HepG2 (cell line): Measurements from ENCODE around the gene MXD1. TPM values are rescaled to one million over a fixed set of nuclear protein-coding genes. Genes with fewer than 3 reads are reported as not detected.

Experiments
- ATF4 ChIP-seq, 2 experiments: fragments of 450-650 bp in 1 of 2; sonication (generic) in 1 of 2; formaldehyde crosslinking; IDR thresholded peaks; 2 replicates each; pipeline versions ENCODE4 v1.5.0 to v1.8.0; 2020 to 2022; ENCODE audit warnings: mild to moderate bottlenecking in 1 of 2, missing genetic modification reagents in 1 of 2
- BRF2 ChIP-seq: sonication (generic); formaldehyde crosslinking; IDR thresholded peaks from 2 replicates; pipeline ENCODE4 v1.8.1; 2022; ENCODE audit warnings: mild to moderate bottlenecking, missing genetic modification reagents
- CREM ChIP-seq, 2 experiments: sonication (generic) in 1 of 2; formaldehyde crosslinking in 1 of 2; IDR thresholded peaks; 2 replicates each; pipeline versions ENCODE4 v1.4.0 to v1.6.1; 2016 to 2020; ENCODE audit warnings: antibody characterized with exemption in 1 of 2, mild to moderate bottlenecking in 1 of 2, missing genetic modification reagents in 1 of 2
- DBP ChIP-seq: sonication (generic); formaldehyde crosslinking; IDR thresholded peaks from 2 replicates; pipeline ENCODE4 v1.4.0; 2020; ENCODE audit warnings: missing genetic modification reagents; ENCODE audit errors: not compliant biosample characterization
- HDAC2 ChIP-seq: sonication (generic); formaldehyde crosslinking; IDR thresholded peaks from 2 replicates; pipeline ENCODE4 v1.4.0; 2020; ENCODE audit warnings: missing genetic modification reagents
- IRF1 ChIP-seq: sonication (generic); formaldehyde crosslinking; IDR thresholded peaks from 2 replicates; pipeline ENCODE4 v1.4.0; 2020; ENCODE audit warnings: low read depth, mild to moderate bottlenecking, missing genetic modification reagents
- KMT2B ChIP-seq: IDR thresholded peaks from 2 replicates; pipeline ENCODE4 v1.6.1; 2016; ENCODE audit warnings: missing genetic modification reagents, missing compliant biosample characterization
- NBN ChIP-seq: fragments of 450-650 bp; conservative IDR thresholded peaks from 2 replicates; pipeline ENCODE4 v1.6.1; 2017
- NR2F2 ChIP-seq: IDR thresholded peaks from 2 replicates; pipeline ENCODE4 v1.6.1; 2012; ENCODE audit warnings: low read depth, inconsistent platforms, borderline replicate concordance
- POGK ChIP-seq: sonication (generic); formaldehyde crosslinking; conservative IDR thresholded peaks from 2 replicates; pipeline ENCODE4 v1.8.0; 2022; ENCODE audit warnings: mild to moderate bottlenecking, moderate library complexity, missing genetic modification reagents
- REST ChIP-seq, 2 experiments: IDR thresholded peaks; 2 replicates each; pipeline ENCODE4 v1.6.1; 2011 to 2012; ENCODE audit warnings: low read length in 2 of 2, borderline replicate concordance in 1 of 2, low read depth in 1 of 2, mild to moderate bottlenecking in 1 of 2, moderate library complexity in 1 of 2
- RFX1 ChIP-seq: fragments of 450-650 bp; IDR thresholded peaks from 2 replicates; pipeline ENCODE4 v1.6.1; 2017
- RXRB ChIP-seq: IDR thresholded peaks from 2 replicates; pipeline ENCODE4 v1.6.1; 2016; ENCODE audit warnings: borderline replicate concordance, missing genetic modification reagents, missing compliant biosample characterization
- SMARCC2 ChIP-seq: fragments of 450-650 bp; IDR thresholded peaks from 2 replicates; pipeline ENCODE4 v1.6.1; 2017; ENCODE audit warnings: antibody characterized with exemption, mild to moderate bottlenecking
- SUZ12 ChIP-seq: fragments of 150-350 bp; IDR thresholded peaks from 2 replicates; pipeline ENCODE4 v1.6.1; 2014; ENCODE audit warnings: low read depth, low read length
- TOE1 ChIP-seq: sonication (generic); formaldehyde crosslinking; IDR thresholded peaks from 2 replicates; pipeline ENCODE4 v1.4.0; 2020; ENCODE audit warnings: mild to moderate bottlenecking, missing genetic modification reagents
- ZFP41 ChIP-seq: sonication (generic); formaldehyde crosslinking; IDR thresholded peaks from 2 replicates; pipeline ENCODE4 v1.4.0; 2020; ENCODE audit warnings: mild to moderate bottlenecking, missing genetic modification reagents, borderline replicate concordance
- ZMYM3 ChIP-seq: sonication (generic); formaldehyde crosslinking; IDR thresholded peaks from 2 replicates; pipeline ENCODE4 v1.5.1; 2020; ENCODE audit warnings: mild to moderate bottlenecking, missing genetic modification reagents
- ZNF549 ChIP-seq: sonication (generic); formaldehyde crosslinking; IDR thresholded peaks from 2 replicates; pipeline ENCODE4 v1.5.0; 2020; ENCODE audit warnings: missing genetic modification reagents
- polyA plus RNA-seq, 8 experiments: library from polyadenylated mRNA; depleted of rRNA in 3 of 8; stranded (reverse) in 7 of 8; unstranded in 1 of 8; fragments of >200 nt; fragmentation: Illumina TruSeq in 4 of 8; extraction: Trizol in 4 of 8; gene quantifications; 2 replicates each; pipeline versions ENCODE4 v1.2.1 to v1.2.3, GENCODE V29; 2011 to 2016; ENCODE audit warnings: low read depth in 4 of 8, missing spikeins in 1 of 8, mixed read lengths in 1 of 8; ENCODE audit not compliant: insufficient read depth in 1 of 8
- total RNA-seq, 5 experiments: library from RNA; depleted of rRNA; stranded (reverse); fragments of >200 nt; fragmentation: Illumina TruSeq; extraction: Trizol; gene quantifications; 2 replicates each; pipeline ENCODE4 v1.2.3, GENCODE V29; 2016; ENCODE audit warnings: low read depth in 1 of 5

MXD1 gene
- total and polyA plus RNA-seq, 2 of the 13 experiments (the other 11 are each of a cell fraction or from before 2014, with no cell fraction given): 6.4 to 14.9 TPM

- TF ChIP-seq NBN (no peak), DBP (CRISPR knock-in tag) (peak; percentile 48), ZMYM3 (no peak; the same call in 1 of the 2 replicates), NR2F2 (peak; percentile 53; the same call in 1 of the 2 replicates), TOE1 (CRISPR knock-in tag) (peak; percentile 87; the same call in 1 of the 2 replicates), ZFP41 (CRISPR knock-in tag) (peak; percentile 91; the same call in 1 of the 2 replicates), CREM (IDR thresholded peaks at IDR 0.05) (peak; percentile 84), CREM (CRISPR knock-in tag; IDR thresholded peaks at IDR 0.05) (no peak), BRF2 (peak; percentile 65; the same call in 1 of the 2 replicates), RFX1 (no peak), SUZ12 (no peak), POGK (peak; percentile 94), KMT2B (peak; percentile 90), REST (IDR thresholded peaks at IDR 0.05; ENCODE audit: borderline replicate concordance in 1 of 2, low read depth in 1 of 2, low read length in 2 of 2) (peak in 1 of 2 experiments; percentile 61; a peak in 1 of 4 replicates), HDAC2 (peak; percentile 85), ZNF549 (CRISPR knock-in tag) (0 out of 2 replicates have a peak, but pooled peaks have one; percentile 32), ATF4 (CRISPR knock-in tag; IDR thresholded peaks at IDR 0.05) (peak in 1 of 2 experiments; percentile 88; a peak in 2 of 4 replicates), IRF1 (CRISPR knock-in tag) (peak; percentile 80; the same call in 1 of the 2 replicates), RXRB (CRISPR knock-in tag) (no peak), SMARCC2 (0 out of 2 replicates have a peak, but pooled peaks have one; percentile 6)
These were observed 552 bp upstream of the MXD1 start (continued) for GRCh38 chr2:69914164-69914949.
